HG03064 (cell line): ENCODE measurements around the gene STYX.

Experiments
- ATAC-seq: cut with Tn5 transposase; IDR thresholded peaks from one replicate; pipeline ENCODE4 v1.9.1; 2021; ENCODE audit warnings: low read depth; ENCODE audit not compliant: unreplicated experiment

The STYX gene

GRCh38 chr14:52729925-52730708 lies at the start of gene STYX:
Gene STYX, plus strand, starts transcription at chr14:52730166. Its CDS starts 309 bp downstream, at chr14:52730475.
- ATAC-seq = peak; percentile 91

- ATAC-seq = no peak
Observed at GRCh38 chr14:52683985-52684520, 45.9 kb upstream of the STYX start.

GRCh38 chr14:52686176-52686575 lies 43.8 kb upstream of the STYX start:
- ATAC-seq = no peak

GRCh38 chr14:52690983-52691760 lies 38.8 kb upstream of the STYX start:
- no peak for ATAC-seq

- no peak for ATAC-seq
Observed at GRCh38 chr14:52692248-52692962, 37.6 kb upstream of the STYX start.

- no peak for ATAC-seq
Observed at GRCh38 chr14:52693036-52693435, 36.9 kb upstream of the STYX start.

GRCh38 chr14:52693532-52693931 lies 36.4 kb upstream of the STYX start:
- no peak for ATAC-seq

DNA sequence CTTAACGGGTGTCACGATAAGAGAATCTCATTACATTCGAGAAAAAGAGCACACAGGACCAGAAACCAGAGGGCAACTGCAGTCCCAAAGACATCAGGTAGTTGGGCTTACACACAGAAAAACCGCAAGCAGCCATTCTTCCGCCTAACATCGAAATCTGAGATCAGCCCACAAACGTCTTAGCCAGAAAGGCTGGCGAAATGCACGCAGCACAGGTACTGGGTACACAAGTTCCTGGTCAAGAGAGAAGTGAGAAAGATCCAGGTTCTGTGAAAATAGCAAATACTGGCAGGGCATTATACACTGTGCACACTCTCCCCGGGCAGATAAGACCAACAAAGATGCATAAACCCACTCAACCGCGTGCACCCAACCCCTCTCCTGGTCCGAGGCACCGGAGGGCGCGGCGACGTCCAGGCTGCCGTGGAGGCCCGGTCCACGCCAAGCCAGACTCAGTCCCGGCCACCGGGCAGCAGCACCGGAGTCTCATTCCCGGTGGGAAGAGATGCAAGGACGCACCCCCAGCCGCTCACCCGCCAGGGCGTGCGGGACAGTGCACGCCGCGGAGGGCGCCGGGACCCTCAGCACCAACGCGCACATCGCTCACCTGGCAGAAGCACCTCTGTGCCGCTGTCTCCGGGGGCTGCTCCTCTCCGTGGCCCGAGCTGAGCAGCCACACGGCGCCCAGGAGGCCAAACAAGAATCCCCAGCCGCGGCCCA lies 35.0 kb upstream of the STYX start:
- ATAC-seq = peak; percentile 45

- ATAC-seq = peak; percentile 74
Observed at GRCh38 chr14:52695481-52696091, 34.4 kb upstream of the STYX start, which contains the start of gene ERO1A. Gene ERO1A, minus strand, starts transcription at chr14:52695558. Its CDS starts 77 bp downstream, at chr14:52695481.

GRCh38 chr14:52700701-52701172 lies 29.2 kb upstream of the STYX start:
- ATAC-seq = no peak

DNA sequence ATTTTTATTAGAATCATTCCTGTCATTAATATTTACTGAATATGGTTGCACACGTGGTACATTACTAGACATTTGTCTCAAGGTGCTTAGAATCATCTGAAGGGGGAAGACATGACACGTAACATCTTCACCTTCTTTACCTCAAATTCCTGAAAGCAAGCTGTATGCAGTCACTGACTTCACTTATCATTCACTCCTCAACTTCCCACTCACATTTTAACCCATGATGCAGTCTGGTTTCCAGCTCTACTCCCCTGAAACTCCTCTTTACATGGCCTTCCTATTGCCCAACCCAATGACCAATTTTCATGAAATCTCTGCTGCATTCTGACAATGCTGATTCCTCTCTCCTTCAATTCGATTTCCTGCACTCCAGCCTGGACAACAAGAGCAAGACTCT lies 28.7 kb upstream of the STYX start:
- no peak for ATAC-seq

- ATAC-seq = no peak
Observed at GRCh38 chr14:52703225-52703624, 26.7 kb upstream of the STYX start.

DNA sequence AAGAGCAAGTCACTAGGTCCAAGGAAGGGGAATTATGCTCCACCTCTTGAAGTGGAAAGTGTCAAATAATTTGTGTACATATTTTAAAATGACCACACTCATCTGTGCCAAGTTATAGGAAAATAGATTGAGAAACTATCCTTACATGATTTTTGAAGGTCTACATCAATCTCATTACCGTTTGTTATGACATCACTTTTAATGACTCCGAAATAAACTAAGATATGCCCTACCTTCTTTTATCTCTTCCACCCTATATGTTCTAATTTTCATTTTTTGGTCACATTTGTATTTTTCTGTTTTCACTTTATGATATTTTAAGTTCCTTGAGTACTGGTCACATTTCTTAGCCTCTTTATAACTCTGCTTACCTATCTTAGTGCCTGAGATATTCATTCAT lies 26.3 kb upstream of the STYX start:
- ATAC-seq = no peak

DNA sequence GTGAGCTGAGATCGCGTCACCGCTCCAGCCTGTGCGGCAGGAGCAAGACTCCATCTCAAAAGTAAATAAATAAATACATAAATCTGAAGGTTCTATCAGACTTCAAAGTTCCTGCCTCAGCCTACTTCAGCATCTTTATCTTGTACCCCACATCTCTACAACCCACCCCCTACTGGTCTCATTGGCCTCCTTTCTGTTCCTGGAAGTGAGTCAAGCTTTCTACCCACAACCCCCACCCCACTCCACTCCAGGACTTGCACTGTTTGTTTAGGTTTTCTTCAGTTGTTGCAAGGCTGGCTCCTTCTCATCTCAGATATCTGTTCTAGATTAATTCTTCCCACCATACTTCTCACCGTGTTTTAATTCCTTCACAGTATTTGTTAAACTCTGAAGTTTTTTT lies 23.7 kb upstream of the STYX start:
- no peak for ATAC-seq

DNA sequence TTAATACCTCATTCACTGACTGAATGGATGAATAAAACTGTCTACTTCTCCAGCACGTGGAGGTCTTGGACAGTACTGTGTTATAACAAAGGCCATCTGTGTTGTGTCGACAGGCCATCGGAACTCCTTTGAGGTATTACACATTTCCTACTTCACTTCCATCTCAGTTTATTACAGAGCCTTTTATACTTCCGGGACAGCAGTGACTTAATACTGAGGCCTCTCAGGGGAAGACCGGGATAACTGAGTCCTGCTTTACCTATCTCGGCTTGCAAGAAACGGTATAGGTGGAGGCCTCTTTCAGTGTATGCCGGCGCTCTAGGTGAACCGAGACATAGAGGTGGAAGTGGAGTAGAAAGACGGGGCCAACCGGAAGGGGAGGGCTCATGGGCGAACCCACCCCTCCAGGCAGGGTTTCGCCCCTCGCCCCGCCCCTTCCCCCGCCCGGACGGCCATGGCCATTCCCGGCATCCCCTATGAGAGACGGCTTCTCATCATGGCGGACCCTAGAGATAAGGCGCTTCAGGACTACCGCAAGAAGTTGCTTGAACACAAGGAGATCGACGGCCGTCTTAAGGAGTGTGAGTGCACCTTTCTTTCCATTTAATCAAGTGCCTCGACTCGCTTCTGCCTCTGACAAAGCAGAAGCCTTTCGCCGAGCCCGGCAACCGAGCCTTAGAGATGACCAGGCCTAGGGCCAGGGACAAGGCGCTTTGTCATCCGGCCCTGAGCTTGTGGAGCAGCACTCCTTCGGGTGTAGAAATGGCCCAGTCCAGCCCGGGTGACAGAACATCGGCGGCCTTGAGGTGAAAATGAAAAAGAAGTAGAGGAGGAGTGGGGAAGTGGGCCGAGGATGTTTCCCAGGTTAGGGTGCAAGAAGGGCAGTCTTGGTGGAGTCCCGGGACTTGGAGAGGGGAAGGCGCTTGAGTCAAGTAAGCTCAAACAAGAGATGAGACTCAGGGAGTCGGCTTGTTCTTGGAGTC lies 23.0 kb upstream of the STYX start, which contains the start of gene PSMC6:
Gene PSMC6 (plus strand): TSS at position 477 of the 983 bp plus-strand sequence. CDS start 20 bp downstream, at position 497.
- peak; percentile 95 for ATAC-seq

DNA sequence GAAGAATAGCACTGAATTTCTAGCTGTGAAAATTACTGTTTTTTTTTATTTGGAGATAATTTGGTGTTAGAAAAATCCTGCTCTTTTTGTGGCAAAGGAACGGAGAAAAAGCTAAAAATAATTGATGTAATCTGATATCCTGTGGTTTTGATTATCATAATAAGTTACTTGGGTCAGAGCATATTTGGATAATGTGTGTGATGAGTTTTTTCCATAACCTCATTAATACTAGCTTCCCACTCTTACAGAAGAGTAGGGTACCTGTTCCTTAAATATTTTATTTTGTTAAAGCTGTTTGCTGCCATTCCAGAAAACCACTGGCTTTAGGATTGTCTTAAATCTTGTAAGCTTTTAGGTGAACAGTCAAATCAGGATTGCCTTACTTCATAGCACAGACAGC lies 18.3 kb upstream of the STYX start:
- no peak for ATAC-seq

GRCh38 chr14:52716155-52716554 lies 13.8 kb upstream of the STYX start:
- ATAC-seq = no peak
